Body of pancreas (tissue), 4 donors: ENCODE data around the gene BCS1L.

Source experiments
- POLR2A ChIP-seq, 3 donors: fragments of 450-650 bp; IDR thresholded peaks; one replicate each; pipeline ENCODE4 v1.6.1; 2016; ENCODE audit warnings: antibody characterized with exemption in 3 of 3, mild to moderate bottlenecking in 2 of 3
- TF ChIP-seq, protein P1 (sequence below), 7 experiments: fragments of 450-650 bp in 4 of 7; fragments of 200-600 bp in 3 of 7; sonication (generic) in 3 of 7; IDR thresholded peaks; one replicate each; pipeline ENCODE4 v1.5.1; 2016 to 2019; ENCODE audit warnings: antibody characterized with exemption in 7 of 7

DNA sequence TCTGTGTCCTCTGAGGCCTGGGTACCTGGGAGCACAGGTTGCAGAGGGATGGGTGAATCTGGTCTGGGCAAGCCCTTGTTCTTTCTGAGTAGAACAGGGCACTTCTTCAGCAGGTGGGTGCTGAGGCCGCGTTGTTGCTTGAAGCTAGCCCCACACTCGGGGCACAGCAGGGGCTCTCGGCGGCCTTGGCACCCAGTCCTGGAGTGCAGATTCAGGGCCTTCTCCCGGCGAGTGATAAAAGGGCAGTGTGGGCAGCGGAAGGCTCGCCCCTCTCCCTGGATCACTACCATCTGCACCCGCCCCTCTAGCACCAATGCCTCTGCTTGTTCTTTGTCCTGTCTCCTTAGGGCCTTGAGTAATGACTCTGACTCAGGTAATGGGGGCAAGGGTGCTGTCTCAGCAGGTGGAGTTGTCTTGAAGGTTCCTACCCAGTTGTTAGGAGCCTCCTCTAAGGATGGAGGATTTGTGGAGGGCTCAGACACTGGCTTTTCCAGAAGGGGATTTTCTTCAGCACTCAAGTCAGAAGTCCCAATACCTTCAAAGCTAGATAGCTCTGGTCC is 15.7 kb upstream of the BCS1L start:
- TF ChIP-seq POLR2A (IDR thresholded peaks at IDR 0.05): no peak
- TF ChIP-seq, protein P1, sequence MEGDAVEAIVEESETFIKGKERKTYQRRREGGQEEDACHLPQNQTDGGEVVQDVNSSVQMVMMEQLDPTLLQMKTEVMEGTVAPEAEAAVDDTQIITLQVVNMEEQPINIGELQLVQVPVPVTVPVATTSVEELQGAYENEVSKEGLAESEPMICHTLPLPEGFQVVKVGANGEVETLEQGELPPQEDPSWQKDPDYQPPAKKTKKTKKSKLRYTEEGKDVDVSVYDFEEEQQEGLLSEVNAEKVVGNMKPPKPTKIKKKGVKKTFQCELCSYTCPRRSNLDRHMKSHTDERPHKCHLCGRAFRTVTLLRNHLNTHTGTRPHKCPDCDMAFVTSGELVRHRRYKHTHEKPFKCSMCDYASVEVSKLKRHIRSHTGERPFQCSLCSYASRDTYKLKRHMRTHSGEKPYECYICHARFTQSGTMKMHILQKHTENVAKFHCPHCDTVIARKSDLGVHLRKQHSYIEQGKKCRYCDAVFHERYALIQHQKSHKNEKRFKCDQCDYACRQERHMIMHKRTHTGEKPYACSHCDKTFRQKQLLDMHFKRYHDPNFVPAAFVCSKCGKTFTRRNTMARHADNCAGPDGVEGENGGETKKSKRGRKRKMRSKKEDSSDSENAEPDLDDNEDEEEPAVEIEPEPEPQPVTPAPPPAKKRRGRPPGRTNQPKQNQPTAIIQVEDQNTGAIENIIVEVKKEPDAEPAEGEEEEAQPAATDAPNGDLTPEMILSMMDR (IDR thresholded peaks at IDR 0.05): no peak
